GM21576 (cell line): ENCODE results near the gene MLH1.
"Not testable (repeated sequence)": the region's sequence is repeated elsewhere in the genome, so short reads cannot be mapped to it uniquely, and the experiment has no call there.

Experiments
- ATAC-seq: cut with Tn5 transposase; IDR thresholded peaks from one replicate; pipeline ENCODE4 v1.9.1; 2021; ENCODE audit warnings: mild to moderate bottlenecking, moderate library complexity; ENCODE audit not compliant: unreplicated experiment

MLH1 gene

DNA sequence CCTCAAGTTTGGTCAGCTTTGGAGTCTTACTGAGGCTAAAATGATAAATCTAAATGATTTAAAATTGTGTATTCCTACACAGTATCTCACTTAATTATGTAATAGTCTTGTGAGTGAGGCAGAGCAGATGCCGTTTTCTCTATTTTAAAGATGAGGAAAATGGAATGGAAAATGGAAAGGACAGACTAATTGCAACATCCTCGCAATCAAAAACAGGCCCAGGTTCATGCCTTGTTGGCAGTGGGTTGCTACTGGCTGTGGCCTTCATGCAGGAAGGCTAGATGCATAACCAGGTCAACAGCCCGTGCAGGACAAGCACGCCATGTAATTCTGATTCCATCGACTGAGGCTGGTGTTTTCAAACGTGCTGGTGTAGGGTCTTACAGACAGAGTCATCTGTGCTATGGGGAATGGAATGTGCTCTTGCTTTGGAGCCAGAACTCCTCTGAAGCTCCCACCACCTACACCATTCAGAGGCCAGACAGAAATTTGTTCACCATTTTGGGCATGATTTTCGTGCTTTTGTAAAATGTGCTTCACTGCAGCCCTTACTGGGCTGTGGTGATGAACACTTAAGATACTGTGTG, 37.9 kb downstream of the MLH1 start:
- ATAC-seq, result no peak

- no peak for ATAC-seq
These were observed 39.6 kb downstream of the MLH1 start for GRCh38 chr3:37032961-37033360.

DNA sequence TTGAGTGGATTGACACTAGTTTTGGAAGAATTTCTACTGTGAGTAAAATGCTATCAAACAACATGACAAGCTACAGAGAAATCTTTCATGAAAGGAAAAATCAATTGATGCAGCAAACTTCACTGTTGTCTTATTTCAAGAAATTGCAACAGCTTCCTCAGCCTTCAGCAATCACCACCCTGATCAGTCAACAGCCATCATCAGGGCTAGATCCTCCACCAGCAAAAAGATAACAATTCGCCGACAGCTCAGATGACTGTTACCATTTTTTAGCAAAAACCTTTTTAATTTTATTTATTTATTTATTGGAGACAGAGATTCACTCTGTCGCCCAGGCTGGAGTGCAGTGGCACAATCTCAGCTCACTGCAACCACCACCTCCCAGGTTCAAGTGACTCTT, 44.0 kb downstream of the MLH1 start:
- no peak for ATAC-seq

- no peak for ATAC-seq
These were observed 46.0 kb downstream of the MLH1 start for GRCh38 chr3:37039161-37039846.

DNA sequence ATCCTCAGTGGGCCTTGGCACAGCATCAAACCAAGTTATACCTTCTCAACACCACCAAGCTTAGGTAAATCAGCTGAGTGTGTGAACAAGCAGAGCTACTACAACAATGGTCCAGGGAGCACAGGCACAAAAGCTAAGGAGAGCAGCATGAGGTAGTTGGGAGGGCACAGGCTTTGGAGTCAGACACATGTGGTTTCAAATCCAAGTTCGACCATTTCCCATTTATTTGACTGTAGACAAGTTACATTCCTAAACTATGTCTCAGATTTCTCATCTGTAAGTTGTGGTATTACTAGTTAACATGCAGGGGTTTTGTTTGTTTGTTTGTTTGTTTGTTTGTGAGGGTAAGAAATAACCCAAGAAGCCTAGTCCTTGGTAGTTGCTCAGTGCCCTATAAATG, 46.9 kb downstream of the MLH1 start:
- ATAC-seq, result no peak

DNA sequence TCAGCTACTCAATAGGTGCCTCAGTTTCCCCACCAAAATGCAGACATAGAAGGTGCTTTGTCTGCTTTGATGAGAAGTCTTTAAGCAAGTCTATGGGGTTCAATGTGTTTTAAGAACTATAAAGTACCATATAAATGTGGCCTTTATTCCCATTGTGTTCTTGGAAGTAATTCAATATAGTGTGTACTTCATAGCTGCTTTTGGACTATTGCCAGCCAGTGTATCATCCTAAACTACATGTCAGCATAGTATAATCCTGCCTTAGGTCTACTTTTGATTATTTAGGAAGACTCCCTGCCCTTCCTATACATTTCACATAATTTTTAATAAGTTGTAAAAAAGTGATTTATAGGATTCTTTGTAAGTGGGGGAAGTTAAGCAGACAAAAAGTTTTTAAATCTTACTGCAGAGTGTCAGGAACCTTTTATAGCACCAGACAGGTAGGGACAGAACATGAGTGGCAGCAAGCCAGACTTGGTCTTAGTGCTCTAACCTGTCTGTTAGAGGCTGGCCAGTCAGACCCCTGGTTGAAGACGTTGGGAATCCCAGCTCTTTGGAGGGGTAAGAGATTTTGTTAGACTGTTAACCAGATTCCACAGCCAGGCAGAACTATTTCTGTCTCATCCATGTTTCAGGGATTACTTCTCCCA, 48.4 kb downstream of the MLH1 start:
- no peak for ATAC-seq

GRCh38 chr3:37042712-37043111, 49.4 kb downstream of the MLH1 start:
- ATAC-seq, result not testable (repeated sequence)

GRCh38 chr3:37050282-37050681, 57.0 kb downstream of the MLH1 start:
- ATAC-seq, result no peak

GRCh38 chr3:37052860-37053259, 59.5 kb downstream of the MLH1 start:
- ATAC-seq, result no peak

- ATAC-seq, result no peak
These were observed 60.0 kb downstream of the MLH1 start for GRCh38 chr3:37053337-37053736.

- no peak for ATAC-seq
These were observed 60.4 kb downstream of the MLH1 start for GRCh38 chr3:37053753-37054152.

- peak; percentile 88 for ATAC-seq
These were observed 61.1 kb downstream of the MLH1 start for GRCh38 chr3:37054370-37054769.

- not testable (repeated sequence) for ATAC-seq
These were observed 61.8 kb downstream of the MLH1 start for GRCh38 chr3:37055077-37055476.

DNA sequence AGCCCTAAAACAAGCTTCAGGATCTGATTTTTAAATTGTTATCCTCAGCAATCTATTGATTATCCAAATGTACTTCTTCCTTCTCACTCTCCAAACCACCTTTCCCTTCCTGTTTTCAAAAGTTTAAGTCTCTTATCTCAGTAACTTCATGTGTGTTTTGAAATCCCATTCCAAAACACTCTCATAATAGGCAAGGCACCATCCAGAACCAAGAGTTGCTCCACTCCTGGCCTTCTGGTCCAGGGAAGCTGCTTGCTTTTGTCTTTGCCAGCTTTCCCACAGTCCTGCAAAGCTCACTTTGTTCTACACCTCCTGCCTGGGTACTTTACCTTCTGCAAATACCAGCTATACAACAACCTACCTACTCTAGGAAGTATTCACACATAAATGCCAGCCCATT, 63.5 kb downstream of the MLH1 start:
- ATAC-seq, result no peak

GRCh38 chr3:37058117-37058516, 64.8 kb downstream of the MLH1 start:
- no peak for ATAC-seq

DNA sequence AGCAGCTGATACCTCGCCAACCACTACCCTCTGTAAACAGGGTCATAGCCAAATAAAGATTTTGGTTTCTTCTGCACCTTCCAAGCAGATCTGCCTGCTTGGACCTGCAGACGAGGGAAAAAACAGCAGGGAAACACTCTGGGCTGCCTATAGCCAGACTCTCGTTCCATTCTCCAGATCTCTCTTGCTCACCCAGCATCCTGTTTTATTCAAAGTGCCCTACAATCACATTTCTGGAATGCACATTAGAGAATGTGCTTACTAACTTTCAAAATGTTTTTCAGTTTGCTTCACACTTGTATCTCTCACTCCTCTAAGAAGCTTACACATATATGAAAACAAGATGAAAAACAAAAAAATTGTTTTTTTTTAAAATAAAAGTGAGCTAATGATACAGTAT, 71.4 kb downstream of the MLH1 start:
- ATAC-seq, result no peak

DNA sequence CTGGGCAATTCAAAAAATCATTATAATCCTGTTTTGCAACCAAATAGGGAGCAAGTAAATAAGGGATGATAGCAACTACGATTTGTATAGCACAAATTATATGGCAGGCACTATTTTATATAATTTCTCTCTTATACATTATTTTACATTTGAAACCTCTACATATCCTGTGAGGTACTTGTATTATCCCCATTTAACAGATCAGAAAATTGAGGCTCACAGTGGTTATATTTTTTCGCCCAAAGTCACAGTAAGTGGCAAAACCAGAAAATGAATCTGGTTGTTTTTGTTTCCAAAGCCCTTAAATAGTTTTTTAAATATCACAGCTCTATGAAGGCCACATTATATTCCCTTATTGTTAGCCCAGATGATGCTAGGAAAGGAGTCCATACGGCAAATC, 74.3 kb downstream of the MLH1 start:
- no peak for ATAC-seq

- no peak for ATAC-seq
These were observed 74.7 kb downstream of the MLH1 start for GRCh38 chr3:37068031-37068430.

- ATAC-seq, result no peak
These were observed 78.6 kb downstream of the MLH1 start for GRCh38 chr3:37071921-37072320.

GRCh38 chr3:37072892-37073291, 79.6 kb downstream of the MLH1 start:
- no peak for ATAC-seq

DNA sequence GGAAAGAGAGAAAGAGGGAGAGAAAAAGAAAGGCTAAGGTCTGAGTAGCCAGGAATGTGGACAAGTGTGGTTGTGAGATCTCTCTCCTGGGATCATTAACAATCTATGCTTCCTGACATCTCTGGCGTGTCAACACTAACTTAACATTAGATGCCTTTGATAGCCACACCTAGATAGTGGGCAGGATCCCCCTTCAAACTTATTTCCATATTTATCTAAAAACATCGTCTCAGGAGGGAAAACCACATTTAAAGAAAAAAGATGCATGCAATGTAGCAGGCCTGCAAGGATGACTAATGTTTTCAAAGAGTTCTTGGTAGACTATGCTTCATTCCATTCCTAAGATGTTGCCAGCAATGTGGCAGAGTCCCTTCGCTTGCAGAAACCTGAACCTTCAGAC, 80.9 kb downstream of the MLH1 start:
- ATAC-seq, result no peak

DNA sequence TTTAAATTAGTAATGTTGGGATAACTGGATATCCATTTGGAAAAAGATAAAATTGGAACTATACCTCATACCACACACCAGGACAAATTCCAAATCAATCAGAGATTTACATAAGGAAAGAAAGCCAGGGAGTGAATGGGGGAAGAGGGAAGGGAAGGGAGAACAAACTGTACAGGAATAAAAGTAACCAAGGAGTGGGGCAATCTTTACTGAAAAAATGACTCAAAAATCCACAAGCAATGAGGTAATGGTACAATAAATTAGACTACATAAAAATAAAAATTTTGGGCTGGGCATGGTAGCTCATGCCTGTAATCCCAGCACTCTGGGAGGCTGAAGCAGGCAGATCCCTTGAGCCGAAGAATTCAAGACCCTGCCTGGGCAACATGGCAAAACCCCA, 82.6 kb downstream of the MLH1 start:
- no peak for ATAC-seq
